T-cell (primary cell): ENCODE data around the gene LAS1L. TPM values are rescaled to one million over a fixed set of nuclear protein-coding genes. Genes with fewer than 3 reads are reported as not detected.
"Not testable (repeated sequence)": the region's sequence is repeated elsewhere in the genome, so short reads cannot be mapped to it uniquely, and the experiment has no call there.

Source experiments
- ATAC-seq, 4 experiments: fragments of 200-7000 bp in 3 of 4; fragments of 150-1000 bp in 1 of 4; cut with Tn5 transposase; replicated peaks in 1 of 4; 1 replicate in 3 of 4; 2 replicates in 1 of 4; pipeline ENCODE4 v1.10.0; 2021; ENCODE audit warnings: moderate library complexity in 3 of 4, mild to moderate bottlenecking in 2 of 4, moderate number of reproducible peaks in 1 of 4
- CTCF ChIA-PET, 2 donors: fragments of 300-600 bp; sonication (Branson Sonifier 250); formaldehyde crosslinking; loops; one replicate each; lab custom pipeline; 2022; ENCODE audit warnings: antibody characterized with exemption in 2 of 2; lab: Charles Lee
- POLR2A ChIA-PET, 2 donors: fragments of 300-600 bp; sonication (Branson Sonifier 250); formaldehyde crosslinking; loops; one replicate each; lab custom pipeline; 2022; ENCODE audit warnings: antibody characterized with exemption in 2 of 2; lab: Charles Lee
- DNase-seq, 35 experiments: peaks; one replicate each; pipeline versions ENCODE4 v3.0.0 to v3.0.0-alpha.2; 2013 to 2023
- H3K27ac ChIP-seq: one replicate; pipeline ENCODE4 v1.5.1; 2013; ENCODE audit warnings: low read length
- H3K27me3 ChIP-seq, 2 experiments: replicated peaks in 1 of 2; 1 replicate in 1 of 2; 2 replicates in 1 of 2; pipeline versions ENCODE4 v1.6.1 to v1.7.0; 2013; ENCODE audit warnings: low read length in 1 of 2, mixed read lengths in 1 of 2; ENCODE audit not compliant: control insufficient read depth in 2 of 2, insufficient read depth in 2 of 2; ENCODE audit errors: extremely low read depth in 1 of 2
- H3K36me3 ChIP-seq, 2 donors: 1 replicate in 1 of 2; 2 replicates in 1 of 2; pipeline versions ENCODE4 v1.6.1 to v1.7.0; 2013; ENCODE audit warnings: low read length in 1 of 2; ENCODE audit not compliant: control insufficient read depth in 2 of 2, insufficient read depth in 1 of 2; ENCODE audit errors: extremely low read depth in 1 of 2
- H3K4me1 ChIP-seq, 2 experiments: 1 replicate in 1 of 2; 2 replicates in 1 of 2; pipeline versions ENCODE4 v1.6.1 to v1.7.0; 2013; ENCODE audit warnings: low read length in 2 of 2, mixed read lengths in 1 of 2; ENCODE audit not compliant: insufficient read depth in 2 of 2, control insufficient read depth in 1 of 2; ENCODE audit errors: extremely low read depth in 1 of 2
- H3K4me3 ChIP-seq, 2 donors: 1 replicate in 1 of 2; 2 replicates in 1 of 2; pipeline versions ENCODE4 v1.5.1 to v1.7.0; 2013; ENCODE audit warnings: mild to moderate bottlenecking in 2 of 2, low read length in 1 of 2, moderate library complexity in 1 of 2; ENCODE audit not compliant: control insufficient read depth in 1 of 2; ENCODE audit errors: extremely low read depth in 1 of 2
- H3K9me3 ChIP-seq: 2 replicates; pipeline ENCODE4 v1.7.0; 2013
- H3K27ac Mint-ChIP-seq, 2 donors: one replicate each; pipeline ENCODE4 v1.8.0; 2020 to 2021; ENCODE audit warnings: mild to moderate bottlenecking in 2 of 2, mixed read lengths in 2 of 2
- H3K27me3 Mint-ChIP-seq, 2 donors: one replicate each; pipeline ENCODE4 v1.8.0; 2021 to 2022; ENCODE audit warnings: mixed read lengths in 2 of 2
- H3K36me3 Mint-ChIP-seq: one replicate; pipeline ENCODE4 v1.8.0; 2021; ENCODE audit warnings: mixed read lengths
- H3K4me1 Mint-ChIP-seq, 3 donors: one replicate each; pipeline ENCODE4 v1.8.0; 2020 to 2022; ENCODE audit warnings: mixed read lengths in 3 of 3, mild to moderate bottlenecking in 1 of 3
- H3K4me3 Mint-ChIP-seq, 3 donors: one replicate each; pipeline ENCODE4 v1.8.0; 2020 to 2022; ENCODE audit warnings: mild to moderate bottlenecking in 3 of 3, mixed read lengths in 3 of 3, moderate library complexity in 3 of 3
- H3K9me3 Mint-ChIP-seq, 3 donors: one replicate each; pipeline ENCODE4 v1.8.0; 2020 to 2022; ENCODE audit warnings: mixed read lengths in 3 of 3
- WGBS: methylation state at CpG from one replicate; pipeline ENCODE4 v1.1.5; 2013; ENCODE audit warnings: missing lambda C conversion rate; ENCODE audit not compliant: insufficient coverage; 5-methylcytosine and 5-hydroxymethylcytosine counted together
- total RNA-seq, 35 experiments: library from RNA in 6 of 35; stranded (reverse) in 6 of 35; fragments of 120-200 nt in 1 of 35; gene quantifications; one replicate each; pipeline versions ENCODE4 v1.2.1 to v1.2.4 and lab custom pipeline; 2013 to 2026

Gene LAS1L
- total RNA-seq, 5 donors from 2014 or later (not counting 1 experiment from before 2014, with no cell fraction given): 41.9 to 50.2 (median 43.9) TPM

DNA sequence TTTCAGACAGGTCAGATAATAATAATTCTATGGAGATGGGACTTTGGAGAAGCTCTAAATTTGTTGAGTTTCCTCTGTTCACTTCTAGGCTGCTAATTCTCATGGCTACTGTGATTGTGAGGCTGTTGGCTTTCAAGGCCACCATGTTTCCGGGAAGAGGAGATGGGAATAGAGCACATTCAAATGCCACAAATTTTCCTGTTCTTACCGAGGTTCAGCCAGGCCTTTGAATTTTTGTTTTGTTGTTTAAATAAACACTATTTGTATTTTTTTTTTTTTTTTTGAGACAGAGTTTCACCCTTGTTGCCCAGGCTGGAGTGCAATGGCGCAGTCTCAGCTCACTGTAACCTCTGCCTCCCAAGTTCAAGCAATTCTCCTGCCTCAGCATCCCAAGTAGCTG lies 55.5 kb downstream of the LAS1L start:
- H3K9me3 ChIP-seq, H3K27ac Mint-ChIP-seq, H3K4me3 Mint-ChIP-seq, DNase-seq, H3K4me3 ChIP-seq, ATAC-seq, H3K27me3 ChIP-seq, H3K36me3 ChIP-seq, H3K4me1 Mint-ChIP-seq, POLR2A ChIA-PET, H3K27ac ChIP-seq, H3K4me1 ChIP-seq, H3K9me3 Mint-ChIP-seq: not testable (repeated sequence)
- no CpG with 5 or more reads among the region's 3 CpGs for WGBS
- CTCF ChIA-PET: interaction anchor here in 1 of 2 donors (0.7 kb wide), 1 partner anchor 181 kb away, joined by 4 read pairs; no protein-coding TSS in a partner anchor
- H3K27me3 Mint-ChIP-seq: peaks cover 0 to 27% of the 10 kb centered on the region in 2 donors
- peaks cover 13% of the 10 kb centered on the region for H3K36me3 Mint-ChIP-seq

GRCh38 chrX:65476564-65476963 lies 58.0 kb downstream of the LAS1L start:
- H3K9me3 Mint-ChIP-seq: peaks cover 0 to 10% (median 7%) of the 10 kb centered on the region in 3 donors
- CTCF ChIA-PET: no interaction called here
- peaks cover 0 to 27% of the 10 kb centered on the region in 2 donors for H3K27me3 Mint-ChIP-seq
- no peak overlapping the region for H3K27ac Mint-ChIP-seq
- POLR2A ChIA-PET: no interaction called here
- H3K4me1 Mint-ChIP-seq: no peaks in the 10 kb centered on the region
- no peaks in the 10 kb centered on the region for H3K4me1 ChIP-seq
- ATAC-seq (no peak), DNase-seq (no peak)
- H3K36me3 Mint-ChIP-seq: peaks cover 15% of the 10 kb centered on the region
- H3K4me3 ChIP-seq: no peak overlapping the region
- no peaks in the 10 kb centered on the region for H3K36me3 ChIP-seq
- H3K27ac ChIP-seq: no peak overlapping the region
- no peaks in the 10 kb centered on the region for H3K9me3 ChIP-seq
- no peaks in the 10 kb centered on the region for H3K27me3 ChIP-seq
- no CpG with 5 or more reads among the region's 2 CpGs for WGBS
- H3K4me3 Mint-ChIP-seq: no peak overlapping the region

DNA sequence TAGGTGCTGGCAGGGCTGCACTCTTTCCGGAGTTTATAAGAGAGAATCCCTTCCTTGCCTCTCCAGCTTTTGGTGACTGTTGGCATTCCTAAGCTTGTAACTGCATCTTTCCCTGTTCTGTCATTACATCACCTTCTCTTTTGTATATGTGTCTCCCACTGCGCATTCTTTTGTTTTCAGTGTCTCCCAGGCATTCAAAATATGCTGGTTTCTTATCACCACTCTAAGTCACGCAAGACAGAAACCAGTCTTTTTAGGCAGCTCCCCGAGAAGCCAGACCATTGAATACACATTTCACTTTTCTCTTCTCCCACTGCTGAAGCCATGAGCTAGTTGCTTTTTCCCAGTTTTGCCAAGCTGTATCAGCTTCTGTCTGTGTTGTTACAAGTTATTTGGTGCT lies 71.0 kb downstream of the LAS1L start:
- CTCF ChIA-PET: no interaction called here
- DNase-seq (no peak), ATAC-seq (no peak)
- Histone ChIP-seq H3K9me3 (no peaks in the 10 kb centered on the region), H3K27me3 (no peaks in the 10 kb centered on the region), H3K36me3 (no peaks in the 10 kb centered on the region), H3K27ac (no peak overlapping the region), H3K4me1 (no peaks in the 10 kb centered on the region), H3K4me3 (no peak overlapping the region)
- WGBS: no CpG with 5 or more reads among the region's 4 CpGs
- Mint-ChIP-seq H3K4me1 (no peaks in the 10 kb centered on the region), H3K9me3 (peaks cover 0 to 5% (median 4%) of the 10 kb centered on the region in 3 donors), H3K4me3 (no peak overlapping the region), H3K36me3 (no peaks in the 10 kb centered on the region), H3K27ac (no peak overlapping the region), H3K27me3 (peaks cover 0 to 4% of the 10 kb centered on the region in 2 donors)
- POLR2A ChIA-PET: interaction anchor here in 1 of 2 donors (0.6 kb wide), 1 partner anchor 151 kb away, joined by 3 read pairs; no protein-coding TSS in a partner anchor

Other genes with a start within 250 kb of the LAS1L start
- 100 to 1,000 TPM; 324 to 383 (median 348) TPM for gene MSN, start 132.9 kb upstream of the LAS1L start, total RNA-seq